Aorta (tissue), 5 donors: ENCODE measurements around the gene ZNF41. TPM values are rescaled to one million over a fixed set of nuclear protein-coding genes. Genes with fewer than 3 reads are reported as not detected.
"Not testable (repeated sequence)": the region's sequence is repeated elsewhere in the genome, so short reads cannot be mapped to it uniquely, and the experiment has no call there.

ENCODE experiments used
- ATAC-seq: fragments of 200-7000 bp; cut with Tn5 transposase; one replicate; pipeline ENCODE4 v1.9.1; 2022; ENCODE audit warnings: moderate library complexity; ENCODE audit not compliant: low FRiP score
- DNase-seq, 2 donors: peaks; one replicate each; pipeline ENCODE4 v3.0.0-alpha.2; 2020
- H3K27ac ChIP-seq, 2 donors: one replicate each; pipeline ENCODE4 v1.5.1; 2013; ENCODE audit warnings: low read length in 2 of 2, mild to moderate bottlenecking in 2 of 2, moderate library complexity in 2 of 2, control low read depth in 1 of 2, inconsistent platforms in 1 of 2, low read depth in 1 of 2
- H3K27me3 ChIP-seq, 2 donors: one replicate each; pipeline ENCODE4 v1.6.1; 2013; ENCODE audit warnings: control low read depth in 1 of 2, low read length in 1 of 2, mild to moderate bottlenecking in 1 of 2, moderate library complexity in 1 of 2; ENCODE audit not compliant: insufficient read depth in 2 of 2, control insufficient read depth in 1 of 2
- H3K36me3 ChIP-seq, 2 donors: one replicate each; pipeline ENCODE4 v1.6.1; 2013; ENCODE audit warnings: control low read depth in 1 of 2, low read length in 1 of 2, mild to moderate bottlenecking in 1 of 2; ENCODE audit not compliant: insufficient read depth in 2 of 2, control insufficient read depth in 1 of 2
- H3K4me1 ChIP-seq, 2 donors: one replicate each; pipeline ENCODE4 v1.6.1; 2013; ENCODE audit warnings: low read length in 2 of 2, control low read depth in 1 of 2, mild to moderate bottlenecking in 1 of 2, moderate library complexity in 1 of 2; ENCODE audit not compliant: insufficient read depth in 2 of 2, control insufficient read depth in 1 of 2
- H3K4me3 ChIP-seq, 2 donors: one replicate each; pipeline ENCODE4 v1.5.1; 2013; ENCODE audit warnings: low read length in 2 of 2, control low read depth in 1 of 2, mild to moderate bottlenecking in 1 of 2
- H3K9me3 ChIP-seq: one replicate; pipeline ENCODE4 v1.6.1; 2013; ENCODE audit warnings: mild to moderate bottlenecking, low read length; ENCODE audit not compliant: control insufficient read depth
- whole genome bisulfite sequencing, 2 donors: extraction: QIAGEN DNeasy Blood & Tissue Kit; methylation state at CpG; one replicate each; pipeline ENCODE4 v1.1.7; 2013; 5-methylcytosine and 5-hydroxymethylcytosine counted together
- intact Hi-C, 2 donors: fragments of 100-400 bp; cut with DNase I; formaldehyde crosslinking; loops; one replicate each; pipeline versions ENCODE4 v1.14.2 to v1.15.0; 2022
- polyA plus RNA-seq, 2 donors: library from polyadenylated mRNA; stranded (reverse); fragments of 200-250 nt; gene quantifications; one replicate each; pipeline ENCODE4 v1.2.3, GENCODE V29; 2013
- total RNA-seq, 2 donors: library from RNA; stranded (reverse); fragmentation: NEBNext Ultra II Directional; extraction: Animal tissue kit (Norgen Biotek cat#: 25700); gene quantifications; one replicate each; pipeline ENCODE4 v1.2.1, GENCODE V29; 2021
- donor health status: healthy with polysubstance abuse.
- donor health status: Bipolar disorder and iron deficiency.
- donor health status: DM: no; HTN: no; CAD: no.
- donor health status: DM: no; HTN: no; CAD: no.
- donor health status: DM: yes; HTN: yes; CAD: no.

ZNF41 gene
- total and polyA plus RNA-seq, 4 donors, result 1.1 to 12.6 (median 6.1) TPM

DNA sequence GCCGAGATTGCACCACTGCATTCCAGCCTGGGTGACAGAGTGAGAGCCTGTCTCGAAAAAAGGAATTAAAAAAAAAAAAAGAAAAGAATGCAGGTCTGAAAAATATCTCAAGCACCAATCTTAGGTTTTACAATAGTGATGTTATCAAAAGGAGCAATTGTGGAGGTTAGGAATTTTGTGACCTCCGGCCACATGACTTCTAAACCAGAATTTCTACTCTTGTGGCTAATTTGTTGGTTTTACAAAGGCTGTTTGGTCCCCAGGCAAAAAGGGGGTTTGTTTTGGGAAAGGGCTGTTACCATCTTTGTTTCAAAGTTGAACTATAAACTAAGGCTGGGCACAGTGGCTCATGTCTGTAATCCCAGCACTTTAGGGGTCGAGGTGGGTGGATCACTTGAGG lies 15.4 kb upstream of the ZNF41 start:
- no peaks in the 10 kb centered on the region for H3K36me3 ChIP-seq
- no peak overlapping the region for H3K27ac ChIP-seq
- H3K4me1 ChIP-seq, result no peaks in the 10 kb centered on the region
- H3K9me3 ChIP-seq, result no peaks in the 10 kb centered on the region
- intact Hi-C loops, result no loop called here
- no peak for ATAC-seq
- no peak for DNase-seq
- H3K4me3 ChIP-seq, result no peak overlapping the region
- WGBS, 2 donors, result 61 to 82% methylated on average over 4 of the region's 4 CpGs
- no peaks in the 10 kb centered on the region for H3K27me3 ChIP-seq

DNA sequence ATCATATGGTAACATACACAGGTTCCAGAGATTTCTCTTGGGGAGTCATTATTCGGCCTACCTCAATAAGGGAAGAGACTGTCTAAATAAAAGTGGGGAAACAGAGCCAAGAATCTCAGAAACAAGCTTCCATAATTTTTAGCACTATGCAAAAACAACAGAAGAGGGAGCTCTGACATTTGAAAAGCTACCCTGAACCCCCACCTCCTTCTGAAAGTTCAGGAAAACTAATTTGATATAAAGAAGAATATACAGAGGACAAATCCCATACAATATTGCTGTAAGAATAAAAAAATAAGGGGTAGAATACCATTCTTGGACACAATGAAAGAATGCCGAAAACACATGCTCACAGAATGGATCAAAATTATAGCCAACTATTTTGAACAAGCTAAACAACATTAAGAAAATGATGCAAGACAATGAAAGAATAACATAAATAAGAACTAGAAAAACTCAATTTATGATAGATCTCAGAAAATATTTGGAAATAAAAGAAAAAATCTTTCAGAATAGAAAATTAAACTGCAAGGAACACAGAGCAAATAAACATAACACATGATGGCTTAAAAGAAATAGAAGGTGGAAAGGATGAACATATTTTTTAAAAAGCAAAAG lies 14.4 kb upstream of the ZNF41 start:
- Histone ChIP-seq H3K27me3 (no peaks in the 10 kb centered on the region), H3K4me3 (no peak overlapping the region), H3K36me3 (no peaks in the 10 kb centered on the region), H3K4me1 (no peaks in the 10 kb centered on the region), H3K9me3 (no peaks in the 10 kb centered on the region), H3K27ac (no peak overlapping the region)
- intact Hi-C loops, result no loop called here
- WGBS, 2 donors, result 55 to 56% methylated on average over 2 of the region's 2 CpGs
- ATAC-seq (no peak), DNase-seq (no peak)

DNA sequence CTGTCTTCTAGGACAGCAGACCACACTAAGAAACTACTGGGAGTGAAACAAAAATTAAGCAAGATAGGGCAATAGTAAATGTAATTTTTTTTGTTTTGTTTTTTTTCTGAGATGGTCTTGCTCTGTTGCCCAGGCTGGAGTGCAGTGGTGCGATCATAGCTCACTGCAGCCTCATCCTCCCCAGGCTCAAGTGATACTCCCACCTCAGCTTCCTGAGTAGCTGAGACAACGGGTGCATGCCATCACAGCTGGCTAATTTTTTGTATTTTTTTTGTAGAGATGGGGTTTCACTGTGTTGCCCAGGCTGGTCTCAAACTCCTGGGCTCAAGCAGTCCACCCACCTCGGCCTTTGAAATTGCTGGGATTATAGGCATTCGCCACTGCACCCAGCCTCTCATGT lies 9.1 kb upstream of the ZNF41 start:
- 74 to 87% methylated on average over 4 of the region's 4 CpGs for WGBS, 2 donors
- H3K4me1 ChIP-seq, H3K4me3 ChIP-seq, DNase-seq, H3K27ac ChIP-seq, H3K27me3 ChIP-seq, intact Hi-C loops, ATAC-seq, H3K9me3 ChIP-seq, H3K36me3 ChIP-seq: not testable (repeated sequence)

DNA sequence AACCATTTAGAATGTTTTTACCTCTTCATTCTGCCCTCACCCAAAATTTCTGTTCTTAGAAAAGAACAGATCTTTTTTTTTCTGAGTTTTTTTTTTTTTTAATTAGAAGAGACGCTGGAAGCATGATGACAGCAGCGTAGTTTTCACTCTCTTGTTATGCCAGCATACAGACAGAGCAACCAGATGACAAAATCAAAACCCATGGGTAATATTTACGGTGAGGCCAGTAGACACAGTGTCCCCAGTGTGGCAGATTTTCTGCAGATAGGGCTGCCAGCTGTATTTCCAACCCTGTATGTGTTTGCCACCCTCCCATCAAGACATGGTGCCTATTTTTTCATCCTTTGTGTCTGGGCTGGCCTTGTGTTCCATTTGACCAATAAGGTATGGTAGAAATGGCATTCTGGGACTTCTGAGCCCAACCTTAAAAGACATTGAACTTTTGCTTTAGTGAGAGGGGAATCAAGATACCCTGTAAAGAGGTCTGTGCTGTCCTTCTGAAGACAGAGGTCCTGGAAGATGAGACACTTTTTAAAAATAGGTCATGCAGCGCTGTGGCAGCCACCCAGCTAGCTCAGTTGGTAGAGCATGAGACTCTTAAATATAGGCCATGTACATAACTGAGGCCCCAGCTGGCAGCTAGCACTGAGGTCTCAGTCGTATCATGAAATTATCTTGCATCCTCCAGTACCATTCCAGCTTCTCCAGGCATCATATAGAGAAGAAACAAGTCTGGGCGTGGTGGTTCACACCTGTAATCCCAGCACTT lies 6.7 kb upstream of the ZNF41 start:
- H3K27ac ChIP-seq, result no peak overlapping the region
- no peak for ATAC-seq

DNA sequence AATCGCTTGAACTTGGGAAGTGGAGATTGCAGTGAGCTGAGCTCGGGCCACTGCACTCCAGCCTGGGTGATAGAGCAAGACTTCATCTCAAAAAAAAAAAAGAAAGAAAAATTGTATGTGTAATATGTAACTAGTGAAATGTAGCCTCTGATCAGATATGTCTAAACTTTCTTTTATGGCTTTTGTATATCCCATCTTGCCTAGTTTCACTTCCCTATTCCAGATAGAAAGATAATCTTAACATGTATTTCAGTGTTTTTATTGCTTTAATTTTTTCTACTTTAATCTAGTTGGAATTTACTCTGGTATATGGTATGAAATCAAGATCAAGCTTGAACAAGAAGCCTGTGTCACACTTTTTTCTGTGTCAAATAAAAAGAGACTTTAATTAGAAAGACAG lies 1.9 kb upstream of the ZNF41 start:
- 18 to 32% methylated on average over 2 of the region's 2 CpGs for WGBS, 2 donors
- no peak for DNase-seq
- no peaks in the 10 kb centered on the region for H3K4me1 ChIP-seq
- no peaks in the 10 kb centered on the region for H3K9me3 ChIP-seq
- no peaks in the 10 kb centered on the region for H3K27me3 ChIP-seq
- H3K27ac ChIP-seq, result no peak overlapping the region
- intact Hi-C loops, result no loop called here
- ATAC-seq, result no peak
- H3K36me3 ChIP-seq, result no peaks in the 10 kb centered on the region
- H3K4me3 ChIP-seq, result no peak overlapping the region

More for the DNA sequence above, 6.7 kb upstream of the ZNF41 start:
- 73 to 94% methylated on average over 6 of the region's 6 CpGs for WGBS, 2 donors
- DNase-seq, result no peak
- intact Hi-C loops, result no loop called here
- Histone ChIP-seq H3K4me1 (no peaks in the 10 kb centered on the region), H3K36me3 (no peaks in the 10 kb centered on the region), H3K9me3 (no peaks in the 10 kb centered on the region), H3K27me3 (no peaks in the 10 kb centered on the region), H3K4me3 (no peak overlapping the region)

DNA sequence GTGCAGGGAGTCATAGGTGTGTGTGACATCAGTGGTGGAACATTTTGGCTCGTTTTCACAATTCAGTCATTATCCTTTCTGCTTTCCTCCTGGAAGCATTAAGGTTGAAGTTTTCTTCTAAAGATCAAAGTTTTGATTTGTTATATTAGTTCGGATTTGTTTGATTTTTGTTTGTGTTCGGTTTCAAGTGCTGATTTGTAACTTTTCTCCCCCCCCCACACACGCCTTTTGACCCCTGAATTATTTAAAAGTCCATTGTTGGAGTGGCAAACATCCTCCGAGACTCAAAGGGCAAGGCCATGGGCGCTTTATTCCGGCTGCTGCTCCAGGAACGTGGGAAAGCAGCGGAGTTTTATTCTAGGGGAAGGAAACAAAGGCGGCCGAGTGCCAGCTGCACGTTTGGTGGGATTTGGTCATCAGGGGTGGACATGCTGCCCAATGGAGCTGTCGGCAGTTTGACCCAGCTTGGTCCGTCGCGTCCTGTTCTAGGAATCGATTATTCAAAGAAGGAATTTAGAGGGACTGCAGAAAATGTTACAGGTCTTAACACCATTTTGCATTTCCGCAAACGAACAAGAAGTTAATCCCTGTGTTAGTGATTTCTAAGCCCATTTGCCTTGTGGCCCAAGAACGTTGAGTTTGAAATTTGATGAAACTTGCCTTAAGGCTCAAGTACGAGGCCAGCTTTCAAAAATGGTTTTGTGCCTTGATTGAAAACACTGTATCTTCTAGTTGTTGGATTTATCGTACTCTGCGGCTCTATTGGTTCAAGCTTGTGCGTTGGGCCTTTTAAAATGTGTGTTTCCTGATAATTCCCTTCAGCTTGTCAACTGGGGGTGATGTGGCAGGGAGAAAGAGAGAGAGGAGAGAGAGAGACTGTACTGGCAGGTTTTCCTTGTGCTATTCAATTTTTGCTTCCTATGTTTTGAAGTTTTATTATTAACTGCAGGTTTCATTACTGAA lies 565 bp upstream of the ZNF41 start:
- Histone ChIP-seq H3K27ac (peak overlapping the region; percentile 47 to 84), H3K36me3 (no peaks in the 10 kb centered on the region), H3K27me3 (no peaks in the 10 kb centered on the region), H3K9me3 (no peaks in the 10 kb centered on the region), H3K4me1 (no peaks in the 10 kb centered on the region), H3K4me3 (peak overlapping the region; percentile 58 to 98)
- intact Hi-C loops, result no loop called here
- ATAC-seq (no peak), DNase-seq (peak; percentile 48 to 76)
- WGBS, 2 donors, result 1 to 31% methylated on average over 24 of the region's 24 CpGs

DNA sequence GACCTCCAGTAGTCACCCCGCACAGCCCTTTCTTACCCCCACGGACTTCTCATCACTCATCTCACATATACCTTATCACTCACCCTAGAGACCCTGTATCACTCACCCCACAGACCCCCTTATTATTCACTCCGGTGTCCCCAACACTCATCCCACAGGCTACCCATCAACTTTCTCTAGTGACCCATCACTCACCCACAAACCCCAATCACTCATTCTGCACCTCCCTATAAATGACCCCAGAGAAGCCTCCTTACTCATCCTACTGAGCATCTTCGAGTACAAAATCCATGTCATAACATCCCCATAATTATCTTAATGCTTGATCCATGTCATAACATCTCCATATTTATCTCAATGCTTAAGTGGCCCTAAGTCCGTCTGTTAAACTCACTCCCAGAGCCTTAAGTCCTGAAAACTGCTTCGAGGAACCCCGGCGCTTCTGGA lies 934 bp downstream of the ZNF41 start:
- DNase-seq, result no peak
- no peaks in the 10 kb centered on the region for H3K36me3 ChIP-seq
- intact Hi-C loops, result no loop called here
- ATAC-seq, result peak; percentile 31
- no peaks in the 10 kb centered on the region for H3K27me3 ChIP-seq
- H3K27ac ChIP-seq, result no peak overlapping the region
- no peaks in the 10 kb centered on the region for H3K9me3 ChIP-seq
- H3K4me3 ChIP-seq, result peak overlapping the region; percentile 58 to 84
- H3K4me1 ChIP-seq, result no peaks in the 10 kb centered on the region
- WGBS, 2 donors, result 12 to 44% methylated on average over 8 of the region's 8 CpGs

DNA sequence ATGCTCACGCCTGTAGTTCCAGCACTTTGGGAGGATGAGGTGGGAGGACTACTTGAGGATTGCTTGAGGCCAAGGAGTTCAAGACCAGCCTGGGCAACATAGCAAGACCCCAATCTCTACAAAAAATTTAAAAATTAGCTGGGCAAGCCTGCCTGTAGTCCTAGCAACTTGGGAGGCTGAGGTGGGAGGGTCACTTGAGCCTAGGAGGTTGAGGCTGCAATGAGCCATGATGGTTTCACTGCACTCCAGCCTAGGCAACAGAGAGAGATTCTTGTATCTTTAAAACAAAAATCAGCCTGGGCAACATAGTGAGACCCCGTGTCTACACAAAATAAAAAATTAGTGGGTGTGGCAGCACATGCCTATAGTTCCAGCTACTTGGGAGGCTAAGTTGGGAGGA lies 1.9 kb downstream of the ZNF41 start:
- Histone ChIP-seq H3K9me3 (no peaks in the 10 kb centered on the region), H3K4me1 (no peaks in the 10 kb centered on the region), H3K4me3 (no peak overlapping the region), H3K27ac (no peak overlapping the region), H3K36me3 (no peaks in the 10 kb centered on the region), H3K27me3 (no peaks in the 10 kb centered on the region)
- ATAC-seq (no peak), DNase-seq (no peak)
- 65 to 84% methylated on average over 2 of the region's 2 CpGs for WGBS, 2 donors
- intact Hi-C loops, result no loop called here
